HTERT RPE-1 (cell line): Measurements from ENCODE around the gene LMBR1.
"Not testable (repeated sequence)": the region's sequence is repeated elsewhere in the genome, so short reads cannot be mapped to it uniquely, and the experiment has no call there.

ENCODE experiments used
- in situ Hi-C: fragments of 300-500 bp; cut with MboI; formaldehyde crosslinking; loops from 4 replicates; pipeline ENCODE4 v1.14.3; 2020; ENCODE audit warnings: low sequenced_read_pairs

LMBR1 gene

DNA sequence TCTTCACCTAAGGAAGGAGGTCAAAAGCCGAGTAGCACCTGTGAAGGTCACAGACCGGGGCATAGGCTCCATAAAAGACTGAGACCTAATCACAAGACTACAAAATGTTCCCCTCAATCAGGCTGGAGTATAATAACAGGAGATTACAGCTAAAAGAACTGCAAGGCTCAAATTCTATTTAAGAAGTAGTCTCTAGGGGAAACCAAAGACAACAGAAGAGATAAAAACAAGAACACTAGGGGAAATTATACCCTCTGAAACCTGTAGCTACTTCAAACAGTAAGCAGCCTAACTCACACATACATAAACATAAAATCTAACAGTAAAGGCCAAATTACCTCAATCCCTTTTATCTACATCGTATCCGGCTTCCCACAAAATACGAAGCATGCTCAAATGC, 38.3 kb downstream of the LMBR1 start:
- in situ Hi-C loops, result no loop called here

DNA sequence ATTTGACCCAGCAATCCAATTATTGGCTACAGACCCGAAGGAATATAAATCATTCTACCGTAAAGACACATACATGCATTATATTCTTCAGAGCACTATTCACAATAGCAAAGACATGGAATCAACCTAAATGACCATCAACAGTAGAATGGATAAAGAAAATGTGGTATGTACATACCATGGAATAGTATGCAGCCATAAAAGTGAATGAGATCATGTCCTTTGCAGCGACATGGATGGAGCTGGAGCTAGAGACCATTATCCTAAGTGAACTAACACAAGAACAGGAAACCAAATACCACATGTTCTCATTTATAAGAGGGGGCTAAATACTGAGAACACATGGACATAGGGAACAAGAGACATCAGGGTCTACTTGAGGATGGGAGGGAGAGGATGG, 44.0 kb downstream of the LMBR1 start:
- in situ Hi-C loops, result no loop called here

DNA sequence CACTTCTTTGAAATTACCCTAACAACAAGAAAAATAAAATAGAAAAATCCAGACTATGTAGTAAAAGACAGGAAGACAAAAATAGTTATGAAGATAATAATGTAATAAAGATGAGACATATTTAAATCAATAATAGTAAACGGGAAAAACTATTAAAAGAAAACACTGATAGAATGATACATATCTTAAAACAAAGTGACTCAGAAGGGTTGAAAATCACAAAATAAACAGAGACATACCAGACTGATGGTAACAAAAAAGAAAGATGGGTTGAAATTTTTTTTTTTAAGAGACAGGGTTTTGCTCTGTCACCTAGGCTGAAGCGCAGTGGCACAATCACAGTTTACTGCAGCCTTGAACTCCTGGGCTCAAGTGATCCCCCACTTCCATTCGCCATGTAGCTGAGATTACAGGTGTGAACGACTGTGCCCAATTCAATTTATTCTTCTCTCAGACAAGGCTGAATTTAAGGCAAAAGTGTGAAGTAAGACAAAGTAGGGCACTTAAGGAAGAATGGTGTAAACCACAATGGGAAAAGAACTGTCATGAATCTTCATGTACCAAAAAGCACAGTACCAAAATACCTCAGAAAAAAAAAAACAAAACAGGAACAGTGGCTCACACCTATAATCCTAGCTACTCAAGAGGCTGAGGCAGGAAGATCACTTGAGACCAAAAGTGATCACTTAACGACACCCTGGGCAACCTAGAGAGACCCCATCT, 47.4 kb downstream of the LMBR1 start:
- in situ Hi-C loops, result no loop called here

DNA sequence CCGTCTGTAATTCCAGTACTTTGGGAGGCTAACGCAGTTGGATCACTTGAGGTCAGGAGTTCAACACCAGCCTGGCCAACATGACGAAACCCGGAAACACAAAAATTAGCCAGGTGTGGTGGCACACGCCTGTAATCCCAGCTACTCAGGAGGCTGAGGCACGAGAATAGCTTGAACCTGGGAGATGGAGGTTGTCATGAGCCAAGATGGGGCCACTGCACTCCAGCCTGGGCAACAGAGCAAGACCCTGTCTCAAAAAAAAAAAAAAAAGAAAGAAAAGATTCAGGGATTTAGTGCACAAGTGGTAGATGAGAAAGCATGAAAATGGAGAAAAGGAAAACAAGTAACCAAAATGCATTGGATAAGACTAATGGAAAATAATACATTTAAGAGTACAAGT, 49.4 kb downstream of the LMBR1 start:
- in situ Hi-C loops, result not testable (repeated sequence)

DNA sequence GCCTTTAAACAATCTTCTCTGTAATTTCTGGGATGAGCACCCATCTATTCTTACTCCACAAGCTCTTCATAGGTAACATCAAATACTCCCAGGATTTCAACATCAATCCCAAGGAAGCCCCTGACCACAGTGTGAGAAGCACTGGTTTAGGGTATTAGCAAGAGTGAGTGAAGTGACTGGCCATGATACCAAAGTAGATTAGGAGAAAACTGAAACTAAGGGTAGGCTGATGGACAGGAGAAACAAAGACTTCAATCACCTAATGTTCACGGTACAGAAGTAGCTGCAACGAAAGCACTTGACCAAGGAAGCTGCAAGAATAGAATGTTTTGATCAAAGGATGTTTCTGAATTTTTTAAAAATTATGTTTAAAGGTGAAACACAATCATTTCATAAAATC, 49.8 kb downstream of the LMBR1 start:
- in situ Hi-C loops, result no loop called here

DNA sequence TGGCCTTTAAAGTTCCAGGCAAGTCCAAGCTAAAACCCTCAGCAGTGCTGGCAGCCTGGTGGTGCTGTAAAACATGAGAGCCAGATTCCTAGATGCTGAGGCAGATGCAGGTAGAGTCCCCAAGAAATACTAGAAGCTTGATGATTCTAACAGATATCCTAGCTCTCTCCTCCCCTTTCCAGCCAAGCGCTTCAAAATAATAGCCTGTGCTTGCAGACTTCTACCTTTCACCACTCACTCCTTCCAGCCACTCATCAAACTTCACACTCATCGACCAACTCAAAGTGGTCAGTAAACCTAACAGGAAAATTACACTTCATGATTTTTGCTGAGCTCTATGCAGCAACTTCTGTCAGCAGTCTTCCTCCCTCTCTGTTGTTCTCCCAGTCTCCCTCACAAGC, 50.2 kb downstream of the LMBR1 start:
- in situ Hi-C loops, result no loop called here

DNA sequence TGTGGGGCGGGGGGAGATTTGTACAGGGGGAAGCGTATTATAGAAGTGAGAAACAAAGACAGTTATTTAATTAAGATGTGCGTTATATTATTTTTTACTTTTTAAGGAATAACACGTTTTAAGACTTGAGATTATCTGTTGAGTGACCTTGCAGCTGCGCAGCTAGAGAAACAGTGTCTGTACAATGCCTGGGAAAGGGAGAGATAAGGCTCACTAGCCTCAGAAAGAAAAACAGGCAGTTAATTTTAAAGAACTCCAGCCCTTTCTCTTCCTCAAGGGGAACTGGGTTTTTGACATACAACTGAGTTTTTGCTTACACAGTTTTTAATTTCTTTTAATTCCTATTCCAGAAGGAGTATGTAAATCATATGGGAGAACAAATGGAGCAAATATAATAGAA, 50.7 kb downstream of the LMBR1 start:
- in situ Hi-C loops, result no loop called here

DNA sequence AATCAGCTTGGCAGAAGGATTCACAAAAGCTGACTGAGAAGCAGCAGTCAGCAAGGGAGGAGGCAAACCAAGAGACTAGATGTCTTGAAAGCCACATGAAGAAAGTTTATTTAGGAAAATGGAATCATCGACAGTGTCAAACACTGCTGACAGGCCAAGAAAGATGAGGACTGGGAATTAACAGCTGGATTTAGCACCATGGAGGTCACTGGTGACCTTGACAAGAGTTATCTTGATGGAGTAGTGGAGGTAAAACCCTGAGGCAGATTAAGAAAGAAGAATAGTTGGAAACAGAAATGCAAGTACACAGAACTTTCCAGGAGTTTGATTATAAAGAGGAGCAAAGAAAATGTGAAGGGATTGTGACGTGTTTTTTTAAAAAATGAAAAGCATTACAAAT, 51.5 kb downstream of the LMBR1 start:
- in situ Hi-C loops, result no loop called here

DNA sequence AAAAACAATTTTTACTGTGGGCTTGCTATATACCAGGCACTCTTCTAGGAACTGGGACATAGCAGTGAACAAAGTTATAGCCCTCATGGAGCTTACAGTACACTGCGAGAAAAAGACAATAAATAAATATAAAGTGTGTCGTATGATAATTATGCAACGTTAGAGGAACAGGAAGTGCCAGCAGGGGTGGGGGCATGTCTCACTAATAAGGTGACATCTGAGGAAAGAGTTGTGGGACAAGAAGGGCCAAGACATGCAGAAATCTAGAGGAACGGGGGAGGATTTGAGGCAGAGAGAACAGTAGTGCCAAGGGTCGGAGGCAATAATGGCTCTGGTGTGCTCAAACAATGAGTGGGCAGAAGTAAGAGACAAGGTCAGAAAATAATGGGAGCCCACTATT, 52.8 kb downstream of the LMBR1 start:
- in situ Hi-C loops, result no loop called here

DNA sequence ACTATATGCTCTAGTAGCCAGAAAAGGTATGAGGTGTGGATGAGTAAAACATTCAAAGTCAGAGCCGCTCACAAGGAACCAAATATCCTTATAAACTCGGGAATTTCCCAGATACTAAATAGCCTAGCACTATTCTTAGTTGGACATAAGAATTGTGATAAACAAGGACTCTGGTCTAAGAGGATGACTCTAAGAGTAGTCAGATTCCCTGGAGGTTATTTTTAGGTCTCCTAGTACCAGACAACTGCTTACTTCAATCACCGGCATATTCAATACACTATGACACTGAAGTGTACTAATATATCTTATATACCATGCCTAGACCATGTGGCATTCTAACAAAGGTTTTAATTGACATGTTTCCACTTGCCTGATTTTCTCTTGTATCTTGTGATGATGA, 56.5 kb downstream of the LMBR1 start:
- in situ Hi-C loops, result no loop called here

DNA sequence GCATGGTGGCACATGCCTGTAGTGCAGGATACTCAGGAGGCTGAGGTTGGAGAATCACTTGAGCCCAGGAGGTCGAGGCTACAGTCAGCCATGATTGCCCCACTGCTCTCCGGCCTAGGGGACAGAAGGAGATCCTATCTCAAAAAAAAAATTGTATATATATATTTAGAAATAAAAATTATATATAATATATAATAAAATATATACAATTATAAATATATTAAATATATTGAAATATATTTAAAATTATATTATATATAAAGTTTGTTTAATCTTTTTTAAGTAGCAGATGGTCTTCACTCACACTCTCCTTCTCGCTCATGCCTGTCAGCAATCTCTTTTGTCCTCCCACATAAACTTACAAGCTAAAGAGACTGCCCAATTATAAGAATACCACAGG, 58.5 kb downstream of the LMBR1 start:
- in situ Hi-C loops, result no loop called here

DNA sequence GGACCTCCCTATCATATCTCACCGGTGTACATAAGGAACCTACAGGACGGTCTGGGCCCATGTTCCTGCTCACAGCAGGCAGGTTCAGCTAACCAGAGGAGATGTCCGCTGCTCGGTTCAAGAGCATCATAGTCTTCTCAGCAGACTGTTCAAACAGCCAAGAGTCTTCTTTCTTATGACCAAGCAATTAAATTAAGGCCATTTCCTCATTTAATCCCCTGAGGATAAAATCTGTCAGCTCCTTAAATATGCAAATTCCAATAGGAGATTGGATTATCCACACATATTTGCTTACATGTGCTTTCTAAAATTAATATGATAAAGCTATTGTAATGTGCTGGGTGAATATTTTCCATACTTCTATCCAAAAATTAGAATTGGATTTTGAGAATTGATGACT, 59.7 kb downstream of the LMBR1 start:
- in situ Hi-C loops, result no loop called here

DNA sequence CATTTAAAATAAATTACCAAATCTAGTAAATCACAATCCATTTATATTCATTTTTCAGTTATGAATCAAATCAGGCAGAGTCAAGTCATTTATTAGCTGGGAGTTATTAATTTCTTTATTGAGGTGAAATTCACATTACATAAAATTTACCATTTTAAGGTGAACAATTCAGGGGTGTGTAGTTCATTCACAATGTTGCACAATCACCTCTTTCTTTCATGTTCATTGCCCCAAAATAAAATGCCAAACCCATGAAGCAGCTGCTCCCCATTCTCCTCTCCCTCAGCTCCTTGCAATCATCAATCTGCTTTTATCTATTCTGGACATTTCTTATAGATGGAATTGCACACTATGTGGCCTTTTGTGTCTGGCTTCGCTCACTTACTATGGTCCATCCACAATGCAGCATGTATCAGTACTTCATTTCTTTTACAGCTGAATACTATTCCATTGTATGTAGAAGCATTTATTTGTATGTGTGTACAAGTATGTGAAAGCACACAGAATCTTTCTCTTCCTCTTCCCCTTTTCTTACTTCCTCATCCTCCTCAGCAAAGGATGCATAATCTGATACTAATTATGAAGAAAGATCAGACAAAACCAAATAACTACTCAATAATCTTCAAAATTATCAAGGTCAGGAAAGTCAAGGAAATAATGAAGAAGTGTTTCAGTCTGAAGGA, 60.6 kb downstream of the LMBR1 start:
- in situ Hi-C loops, result no loop called here

DNA sequence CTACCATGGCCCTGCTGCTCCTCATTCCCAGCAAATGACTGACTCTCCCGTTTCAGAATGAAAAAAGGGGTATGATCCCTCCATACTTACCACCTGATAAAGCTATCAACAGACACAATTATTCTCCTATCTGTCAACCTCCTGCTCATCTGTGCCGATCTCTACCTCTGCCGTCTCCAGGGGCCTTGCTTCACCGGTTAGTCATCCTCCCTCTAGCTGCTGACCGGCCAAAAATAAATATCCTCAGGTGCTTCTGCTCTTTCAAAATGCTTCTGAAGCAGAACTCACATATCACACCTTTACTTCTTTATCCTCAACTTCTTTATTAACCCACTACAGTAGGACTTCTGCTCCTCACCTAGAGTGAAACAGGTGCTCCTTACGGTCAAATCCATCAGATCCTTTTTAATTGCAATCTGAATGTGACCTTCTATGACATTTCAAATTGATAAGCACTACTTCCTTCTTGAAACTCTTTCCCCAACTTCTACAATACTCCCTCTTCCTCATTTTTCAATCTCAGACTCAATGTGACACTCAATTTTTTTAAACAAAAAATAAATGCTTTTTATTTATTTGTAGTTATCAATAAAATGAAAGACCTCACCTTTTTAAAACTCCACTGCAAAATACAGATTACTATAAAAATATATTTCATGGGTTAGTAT, 63.2 kb downstream of the LMBR1 start:
- in situ Hi-C loops, result no loop called here

DNA sequence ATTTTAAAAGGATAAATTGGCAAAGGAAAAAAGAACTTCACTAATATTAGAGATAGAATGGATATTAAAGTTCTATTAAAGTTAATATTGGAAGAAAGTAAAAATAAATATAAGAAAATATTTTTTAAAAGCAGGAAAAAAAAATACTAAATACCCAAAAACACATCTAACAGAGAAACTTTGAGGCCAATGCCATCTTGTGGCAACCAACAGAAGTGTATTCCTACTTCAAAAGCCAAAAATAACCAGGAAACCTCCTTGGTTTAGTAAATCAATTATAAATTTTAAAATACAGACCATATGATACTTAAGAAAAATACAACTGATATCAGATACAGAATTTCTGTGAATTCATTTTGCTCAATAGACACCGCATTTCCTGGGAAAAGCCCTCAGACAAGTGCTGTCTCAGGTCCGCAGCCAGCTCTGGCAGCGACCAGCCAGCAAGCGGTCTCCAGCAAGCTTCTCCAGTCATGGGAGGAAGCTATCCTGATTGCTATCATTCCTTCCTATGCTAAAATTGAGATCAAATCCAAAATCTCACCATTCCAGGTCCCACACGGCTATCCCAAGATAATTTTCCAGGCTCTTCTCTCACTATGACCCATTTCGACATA, 65.3 kb downstream of the LMBR1 start:
- in situ Hi-C loops, result no loop called here

DNA sequence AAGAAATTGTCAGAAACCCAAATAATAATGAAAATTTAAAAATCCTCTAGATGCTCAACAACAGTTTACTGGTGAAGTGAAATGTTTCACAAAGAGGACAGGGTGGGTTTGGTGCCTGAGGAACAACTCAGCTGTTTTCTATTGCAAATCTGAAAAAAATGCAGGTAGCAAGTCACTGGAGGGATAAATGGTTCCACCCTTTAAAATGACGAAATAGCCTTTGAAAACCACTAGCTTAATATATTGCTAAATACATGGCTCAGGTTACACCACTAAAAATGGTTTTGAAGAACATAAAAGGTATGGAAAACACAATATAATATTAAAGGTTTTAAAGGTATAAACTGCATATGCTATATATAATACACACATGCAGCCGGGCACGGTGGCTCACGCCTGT, 69.5 kb downstream of the LMBR1 start:
- in situ Hi-C loops, result no loop called here

DNA sequence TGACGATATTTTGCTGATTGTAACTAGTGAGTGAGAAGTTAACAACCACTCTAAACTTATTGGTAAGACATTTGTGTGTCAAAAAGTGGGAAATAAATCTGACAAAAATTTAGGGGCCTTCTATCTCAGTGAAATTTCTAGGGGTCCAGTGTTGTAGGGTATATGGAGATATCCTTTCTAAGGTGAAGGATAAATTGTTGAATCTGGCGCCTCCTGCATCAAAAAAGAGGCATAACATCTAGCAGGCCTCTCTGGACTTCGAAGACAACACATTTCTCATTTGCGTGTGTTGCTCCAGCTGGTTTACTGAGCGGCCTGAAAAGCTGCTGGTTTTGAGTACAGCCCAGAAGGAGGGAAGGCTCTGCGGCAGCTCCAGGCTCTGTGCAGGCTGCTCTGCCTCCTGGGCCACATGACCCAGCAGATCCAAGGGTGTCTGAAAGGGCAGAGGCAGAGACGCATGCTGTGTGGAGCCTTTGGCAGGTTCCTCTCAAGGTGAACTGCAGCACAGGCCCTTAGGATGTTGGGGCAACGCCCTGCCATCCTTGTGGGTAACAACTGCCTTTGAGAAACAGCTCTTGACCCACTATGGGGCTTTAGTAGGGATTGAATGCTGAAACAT, 72.4 kb downstream of the LMBR1 start:
- in situ Hi-C loops, result no loop called here

DNA sequence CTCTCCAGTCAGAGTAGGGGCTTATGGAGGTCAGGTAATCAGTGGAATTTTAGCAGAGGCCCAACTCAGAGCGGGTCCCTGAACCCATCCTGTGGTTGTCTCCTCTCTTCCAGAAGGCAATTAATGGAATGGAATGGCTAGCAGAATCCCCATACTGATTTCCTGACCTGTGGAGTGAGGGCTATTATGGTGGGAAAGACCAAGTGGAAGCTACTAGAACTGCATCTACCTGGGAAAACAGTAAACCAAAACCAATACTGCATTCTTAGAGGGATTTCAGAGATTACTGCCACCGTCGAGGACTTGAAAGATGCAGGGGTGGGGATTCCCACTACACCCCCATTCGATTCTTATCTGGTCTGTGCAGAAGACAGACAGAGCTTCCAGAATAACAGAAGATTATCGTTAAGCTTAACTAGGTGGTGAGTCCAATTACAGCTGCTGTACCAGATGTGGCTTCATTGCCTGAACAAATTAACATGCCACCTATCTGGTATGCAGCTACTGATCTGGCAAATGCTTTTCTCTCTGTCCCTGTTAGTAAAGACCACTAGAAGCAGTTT, 73.2 kb downstream of the LMBR1 start:
- in situ Hi-C loops, result no loop called here

DNA sequence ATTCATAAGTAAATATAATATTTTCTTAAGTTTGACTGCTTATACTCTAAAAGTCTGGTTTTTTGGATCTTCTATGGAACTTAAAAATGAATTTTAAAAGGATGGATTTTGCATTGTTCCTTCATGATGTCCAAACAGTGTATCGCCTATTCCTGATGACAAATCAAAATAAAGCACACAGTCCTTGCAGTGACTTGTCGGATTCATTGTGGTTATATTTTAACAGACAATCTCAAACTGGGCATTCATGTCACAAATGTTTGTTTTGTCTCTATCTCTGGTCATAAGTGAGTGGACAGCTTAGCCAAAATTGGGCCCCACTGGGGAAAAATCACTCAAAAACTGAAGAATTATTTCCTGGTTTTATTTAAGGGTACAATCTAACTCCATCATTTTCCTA, 74.8 kb downstream of the LMBR1 start:
- in situ Hi-C loops, result no loop called here

DNA sequence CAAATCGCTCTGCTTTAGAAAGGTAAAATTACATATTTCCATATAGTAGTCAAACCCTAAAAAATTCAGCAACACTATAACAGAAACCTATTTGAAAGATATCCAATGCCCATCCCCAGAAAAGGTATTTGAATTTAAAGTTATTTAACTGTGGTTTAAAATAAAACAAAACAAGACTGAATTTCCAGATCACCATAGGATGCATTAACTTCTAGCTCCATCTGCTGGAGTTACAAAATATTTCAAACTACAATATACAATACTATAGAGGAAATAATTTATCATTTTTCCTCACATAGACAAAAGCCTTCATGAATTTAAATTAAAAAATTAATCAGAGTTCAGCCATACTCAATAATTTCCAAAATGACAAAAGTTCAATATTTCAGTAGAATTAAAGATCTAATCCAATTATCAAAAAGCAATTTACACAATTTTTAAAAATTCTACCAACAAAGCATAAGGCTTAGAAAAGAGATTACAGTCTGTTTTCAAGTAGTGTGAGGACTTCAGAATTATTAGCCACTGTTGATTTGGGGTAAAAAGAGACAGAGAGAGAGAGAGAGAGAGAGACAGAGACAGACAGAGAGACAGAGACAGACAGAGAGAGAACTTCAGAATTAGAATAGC, 75.9 kb downstream of the LMBR1 start:
- in situ Hi-C loops, result no loop called here

DNA sequence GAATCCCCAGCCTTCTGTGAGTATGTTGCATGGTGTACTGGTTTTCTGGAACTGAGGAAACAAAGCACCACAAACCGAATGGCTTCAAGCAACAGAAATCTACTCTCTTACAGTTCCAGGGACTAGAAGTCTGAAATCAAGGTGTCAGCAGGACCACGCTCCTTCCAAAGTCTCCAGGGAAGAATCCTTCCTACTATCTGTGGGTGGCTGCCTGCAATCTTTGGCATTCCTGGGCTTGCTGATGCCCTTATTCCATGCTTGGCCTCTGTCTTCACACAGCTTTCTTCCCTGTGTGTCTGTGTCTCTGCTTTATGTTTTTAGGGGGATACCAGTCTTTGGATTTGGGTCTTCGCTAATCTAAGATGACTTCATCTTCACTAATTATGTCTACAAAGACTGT, 81.3 kb downstream of the LMBR1 start:
- in situ Hi-C loops, result no loop called here
